GM11168 (cell line): ENCODE results near the gene MED27.
"Not testable (repeated sequence)": the region's sequence is repeated elsewhere in the genome, so short reads cannot be mapped to it uniquely, and the experiment has no call there.

Experiments
- in situ Hi-C: fragments of 300-500 bp; cut with MboI; formaldehyde crosslinking; loops from one replicate; pipeline ENCODE4 v1.12.0; 2022; ENCODE audit warnings: low sequenced_read_pairs; ENCODE audit not compliant: unreplicated experiment

The MED27 gene

DNA sequence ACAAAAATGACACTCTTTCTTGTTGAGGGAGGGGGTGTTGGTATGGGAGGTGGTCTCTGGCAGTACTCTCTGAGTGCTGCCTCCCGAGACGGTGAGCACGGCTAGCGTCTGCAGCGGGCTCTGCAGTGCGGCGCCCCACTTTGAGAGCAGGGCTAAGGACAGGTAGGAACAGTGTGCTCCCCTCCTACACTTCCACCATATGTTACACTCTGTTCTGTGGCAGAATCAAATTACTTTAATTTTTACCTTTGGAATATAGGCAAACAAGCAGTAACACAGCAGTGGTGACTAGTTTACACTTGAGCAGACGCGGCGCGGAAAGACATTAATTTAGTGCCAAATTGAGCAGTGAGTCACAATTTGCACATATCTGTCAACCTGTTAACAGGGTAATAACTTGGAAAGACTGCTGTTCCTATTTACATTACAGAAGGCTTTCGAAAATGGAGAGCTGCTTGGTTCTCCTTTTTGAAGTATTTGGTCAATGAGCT lies 136.3 kb downstream of the MED27 start:
- in situ Hi-C loops = no loop called here

DNA sequence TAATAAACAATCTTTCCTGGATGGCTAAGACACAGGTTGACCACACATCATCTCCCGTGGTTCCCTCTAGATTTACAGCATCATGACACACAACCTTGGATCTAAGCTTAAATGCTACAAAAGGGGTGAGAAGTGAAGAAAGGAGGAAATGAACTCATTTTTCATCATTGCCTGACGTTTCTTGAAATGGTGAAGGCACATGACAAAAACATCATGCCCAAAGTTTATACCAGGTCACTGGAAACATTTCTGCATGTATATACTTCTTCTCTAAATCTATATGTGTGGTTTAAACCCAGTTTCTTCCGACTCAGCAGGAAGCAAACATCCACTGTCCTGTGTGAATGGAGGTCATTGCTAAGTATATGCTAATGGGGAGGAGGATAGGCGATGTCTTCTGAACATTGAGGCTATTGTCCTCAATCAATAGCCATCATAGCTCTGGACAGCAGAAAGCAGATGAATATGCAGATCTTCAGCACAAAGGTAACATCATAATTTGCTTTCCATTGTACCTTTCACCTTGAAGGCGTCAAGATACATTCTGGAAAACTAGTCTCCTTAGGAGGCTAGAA lies 137.4 kb downstream of the MED27 start:
- in situ Hi-C loops = no loop called here

DNA sequence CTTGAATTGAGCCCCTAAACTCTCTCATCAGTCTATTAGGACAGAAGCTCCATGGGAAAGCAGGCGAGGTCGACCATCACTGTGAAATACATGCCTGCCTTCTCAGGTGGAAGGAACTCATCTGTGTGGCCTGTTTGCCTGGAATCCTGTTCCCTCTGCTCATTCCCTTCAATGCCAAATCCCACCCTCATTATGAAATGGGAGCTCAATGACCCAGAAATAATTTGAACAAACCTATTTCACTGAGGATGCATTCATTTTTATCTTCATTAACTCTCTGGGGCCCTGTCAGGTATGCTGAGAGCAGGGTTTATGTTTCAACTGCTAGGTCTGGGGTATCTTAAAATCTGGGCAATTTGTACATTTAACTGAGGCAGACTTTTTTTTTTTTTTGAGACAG lies 142.2 kb downstream of the MED27 start:
- in situ Hi-C loops = no loop called here

DNA sequence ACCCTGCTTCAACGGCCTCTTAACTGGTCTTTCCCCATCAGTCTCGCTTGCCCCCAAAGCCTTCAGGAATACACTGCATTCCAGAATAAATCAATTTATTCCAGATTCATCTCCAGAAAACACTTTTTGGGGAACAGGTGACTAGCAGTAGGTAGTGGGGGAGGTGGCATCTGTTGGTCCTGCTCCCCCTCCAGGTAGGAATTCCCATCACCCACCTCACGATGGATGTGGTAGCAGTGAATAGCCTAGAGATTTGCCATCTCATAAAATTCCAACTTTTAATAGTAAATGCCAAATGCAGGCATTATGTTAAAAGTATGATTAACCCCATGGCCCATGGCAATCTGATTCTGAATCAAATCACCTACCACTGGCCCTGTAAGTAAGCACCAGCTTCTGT lies 142.7 kb downstream of the MED27 start:
- in situ Hi-C loops = no loop called here

DNA sequence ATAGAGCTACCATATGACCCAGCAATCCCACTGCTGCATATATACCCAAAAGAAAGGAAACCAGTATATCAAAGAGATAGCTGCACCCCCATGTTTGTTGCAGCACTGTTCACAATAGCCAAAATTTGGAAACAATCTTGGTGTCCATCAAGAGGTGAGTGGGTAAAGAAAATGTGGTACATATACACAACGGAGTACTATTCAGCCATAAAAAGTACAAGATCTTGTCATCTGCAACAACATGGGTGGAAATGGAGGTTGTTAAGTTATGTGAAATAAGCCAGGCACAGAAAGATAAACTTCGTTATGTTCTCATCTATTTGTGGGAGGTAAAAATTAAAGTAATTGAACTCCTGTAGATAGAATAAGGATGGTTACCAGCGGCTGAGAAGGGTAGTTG lies 145.0 kb downstream of the MED27 start:
- in situ Hi-C loops = no loop called here

DNA sequence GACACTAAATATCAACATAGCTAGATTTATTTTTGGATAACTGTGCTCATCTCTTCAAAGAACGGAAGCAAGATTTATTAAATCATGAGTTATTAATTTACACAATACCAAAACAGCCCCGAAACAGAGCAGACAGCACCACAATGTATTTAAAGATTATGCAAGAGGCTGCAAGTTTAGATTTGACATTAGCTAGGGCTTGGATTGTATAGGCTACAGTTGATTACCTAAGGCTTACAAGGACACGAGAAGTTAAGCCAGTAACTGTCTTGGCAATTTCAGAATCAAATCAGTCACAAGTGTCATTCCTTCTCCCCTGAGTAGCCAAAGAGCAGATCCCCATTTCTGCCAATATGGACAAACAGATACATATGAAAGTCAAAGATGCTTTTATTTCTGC lies 152.6 kb downstream of the MED27 start:
- in situ Hi-C loops = no loop called here

DNA sequence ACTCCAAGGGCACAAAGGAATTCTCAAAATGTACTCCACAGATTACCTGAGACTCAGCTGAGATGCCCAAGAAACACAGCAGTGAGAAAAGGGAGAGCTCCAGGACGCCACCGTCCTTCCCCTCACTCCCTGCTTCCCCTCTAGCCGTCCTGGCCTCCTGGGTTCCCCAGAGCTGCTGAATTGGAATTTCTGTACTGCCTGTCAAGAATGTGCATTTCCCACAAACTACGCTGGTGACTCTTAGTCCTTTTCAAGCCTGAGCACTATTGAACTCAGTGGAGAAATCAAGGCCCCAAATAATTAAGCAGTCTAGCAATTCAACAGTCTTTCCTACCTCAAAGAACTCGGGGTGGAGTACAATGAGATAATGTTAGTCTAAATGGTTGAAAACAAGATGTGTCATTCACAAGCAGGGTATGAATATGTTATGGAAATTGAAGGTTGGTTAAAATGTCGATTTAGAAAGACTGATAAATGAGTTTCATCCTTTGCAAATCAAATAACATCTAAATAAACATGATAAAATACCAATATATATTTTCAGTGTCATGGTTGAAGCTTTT lies 153.2 kb downstream of the MED27 start:
- in situ Hi-C loops = no loop called here

DNA sequence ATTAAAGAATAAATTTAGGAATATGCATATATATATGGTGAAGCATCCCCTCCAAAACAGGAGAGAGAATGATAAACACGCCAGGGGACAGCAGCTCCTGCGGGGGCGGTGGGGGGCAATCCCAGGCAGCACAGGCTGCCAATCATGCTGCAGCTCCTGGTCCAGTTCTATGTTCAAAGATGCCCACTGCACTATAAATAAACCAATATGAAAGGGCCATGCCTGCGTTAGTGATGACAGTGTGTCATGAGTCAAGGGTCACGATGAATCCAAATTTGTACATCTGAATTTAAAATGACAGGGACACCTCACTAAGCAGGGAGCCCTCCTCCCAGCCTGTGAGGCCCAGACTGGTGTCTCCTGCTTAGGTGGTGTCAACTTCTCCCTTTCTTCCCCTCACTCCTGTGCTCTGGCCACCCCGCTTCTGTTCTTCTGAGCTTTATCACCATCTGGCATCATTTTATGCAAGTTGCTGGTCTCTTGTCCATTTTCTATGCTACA lies 153.9 kb downstream of the MED27 start:
- in situ Hi-C loops = no loop called here

DNA sequence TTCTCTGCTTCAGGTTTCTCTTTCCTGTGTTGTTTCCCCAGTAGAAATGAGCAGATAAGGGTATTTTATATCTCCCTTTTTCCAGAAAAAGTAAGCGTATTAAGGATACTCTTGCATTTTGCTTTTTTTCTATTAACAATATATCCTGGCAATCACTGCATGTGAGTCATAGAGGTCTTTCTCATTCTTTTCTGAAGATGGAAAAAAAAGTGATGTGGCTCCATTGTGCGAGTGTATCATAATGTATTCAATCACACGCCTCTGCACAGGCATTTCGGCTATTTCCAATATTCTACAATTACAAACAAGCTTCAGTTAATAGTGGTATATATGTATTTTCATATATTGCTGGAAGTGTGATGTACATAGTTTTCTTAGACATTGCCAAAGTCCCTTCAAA lies 155.9 kb downstream of the MED27 start:
- in situ Hi-C loops = no loop called here

DNA sequence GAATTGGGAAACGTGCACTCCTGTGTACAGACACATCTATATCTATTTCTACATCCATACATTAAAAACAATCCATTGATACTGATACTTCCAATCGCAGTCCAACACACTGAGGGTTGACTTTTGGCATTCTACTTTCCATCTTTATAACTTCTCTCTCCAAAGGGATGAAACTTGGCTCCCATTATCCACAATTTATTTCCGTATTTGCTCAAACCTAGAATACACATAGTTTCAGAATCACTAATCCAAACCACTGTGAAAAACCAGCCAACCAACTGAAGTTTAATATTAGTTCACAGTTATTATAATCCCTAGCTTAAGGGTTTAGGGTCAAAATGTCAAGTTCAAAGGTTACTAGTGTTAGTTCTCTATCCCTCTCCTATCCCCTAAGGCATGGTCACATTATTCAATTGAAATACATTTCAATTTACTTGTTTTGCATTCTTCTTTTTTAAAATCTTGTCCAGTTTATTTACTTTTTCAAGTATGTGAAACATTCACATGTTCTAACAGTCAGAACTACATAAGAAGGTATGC lies 156.5 kb downstream of the MED27 start:
- in situ Hi-C loops = no loop called here

DNA sequence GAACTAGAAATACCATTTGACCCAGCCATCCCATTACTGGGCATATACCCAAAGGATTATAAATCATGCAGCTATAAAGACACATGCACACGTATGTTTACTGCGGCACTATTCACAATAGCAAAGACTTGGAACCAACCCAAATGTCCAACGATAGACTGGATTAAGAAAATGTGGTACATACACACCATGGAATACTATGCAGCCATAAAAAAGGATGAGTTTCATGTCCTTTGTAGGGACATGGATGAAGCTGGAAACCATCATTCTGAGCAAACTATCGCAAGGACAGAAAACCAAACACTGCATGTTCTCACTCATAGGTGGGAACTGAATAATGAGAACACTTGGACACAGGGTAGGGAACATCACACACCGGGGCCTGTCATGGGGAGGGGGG lies 158.0 kb downstream of the MED27 start:
- in situ Hi-C loops = not testable (repeated sequence)

DNA sequence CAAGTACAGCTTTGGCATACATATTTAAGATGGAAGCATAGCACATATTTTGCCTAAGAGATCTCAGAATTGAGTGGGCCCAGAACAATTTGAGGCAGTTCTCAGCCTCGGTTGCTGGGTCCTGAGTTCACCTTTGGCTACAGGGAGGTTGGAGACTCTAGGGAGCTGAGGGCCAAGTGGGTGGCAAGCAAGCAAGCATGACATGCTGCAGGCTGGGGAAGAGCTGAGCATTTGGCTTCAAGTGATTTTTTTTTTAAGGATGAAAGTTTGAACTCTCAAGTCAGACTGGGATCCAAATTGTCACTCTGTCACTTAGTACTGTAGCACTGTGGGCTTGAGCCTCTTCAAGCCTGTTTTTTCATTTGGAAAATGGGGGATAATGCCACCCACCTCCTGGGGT lies 160.5 kb downstream of the MED27 start:
- in situ Hi-C loops = no loop called here

DNA sequence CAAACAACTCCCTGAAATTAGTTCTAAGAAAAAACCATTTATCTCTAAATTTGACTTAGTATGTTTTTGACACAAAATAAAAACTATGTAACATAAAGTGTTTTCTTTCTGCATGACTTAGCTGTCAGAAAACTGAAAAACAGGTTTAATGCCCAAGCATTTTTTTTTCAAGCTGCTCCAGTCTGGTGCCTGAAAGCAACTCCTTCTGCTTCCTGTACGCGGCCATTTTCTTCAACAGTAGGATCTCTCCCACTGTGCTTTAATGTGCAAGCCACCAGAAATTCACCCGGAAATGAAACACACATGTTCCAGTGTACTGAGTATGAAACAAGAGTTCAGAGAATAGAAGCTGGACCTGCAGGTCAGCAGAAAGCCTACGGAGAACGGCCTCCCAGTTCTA lies 161.2 kb downstream of the MED27 start:
- in situ Hi-C loops = no loop called here

DNA sequence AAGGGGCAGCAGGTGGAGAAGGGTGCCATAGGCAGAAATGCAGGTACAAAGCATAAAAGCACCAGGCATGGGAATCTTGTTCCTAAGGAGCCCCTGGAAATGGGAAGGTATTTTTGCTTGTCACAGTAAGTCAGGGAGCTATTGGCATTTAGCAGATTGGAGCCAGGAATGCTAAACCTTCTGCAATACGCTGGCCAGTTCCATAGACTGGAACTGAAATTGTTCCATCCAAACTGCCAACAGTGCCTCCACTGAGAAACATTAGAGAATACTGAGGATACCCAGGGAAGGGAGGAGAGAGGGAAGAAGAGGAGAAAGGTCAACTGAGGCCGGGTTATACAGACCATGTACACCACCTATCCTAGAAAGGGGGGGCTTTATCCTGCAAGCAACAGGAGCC lies 162.7 kb downstream of the MED27 start:
- in situ Hi-C loops = no loop called here

DNA sequence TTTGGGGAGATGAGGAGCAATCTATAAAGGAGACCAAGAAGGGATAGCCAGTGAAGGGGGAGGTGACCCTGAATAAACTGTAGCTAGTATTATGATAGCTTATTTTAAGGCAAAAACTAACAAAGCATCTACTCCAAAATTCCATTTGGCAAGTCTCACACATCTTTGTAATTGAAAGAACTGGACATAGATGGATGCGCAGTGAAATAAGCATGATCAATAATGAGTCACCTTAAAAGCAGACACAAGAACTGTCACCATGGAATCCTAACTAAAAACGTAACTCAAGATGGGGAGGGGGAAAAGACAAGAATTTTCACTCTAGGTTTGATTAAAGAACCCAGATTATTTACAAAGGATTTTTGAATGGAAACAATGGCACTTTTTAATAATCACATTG lies 164.5 kb downstream of the MED27 start:
- in situ Hi-C loops = no loop called here

DNA sequence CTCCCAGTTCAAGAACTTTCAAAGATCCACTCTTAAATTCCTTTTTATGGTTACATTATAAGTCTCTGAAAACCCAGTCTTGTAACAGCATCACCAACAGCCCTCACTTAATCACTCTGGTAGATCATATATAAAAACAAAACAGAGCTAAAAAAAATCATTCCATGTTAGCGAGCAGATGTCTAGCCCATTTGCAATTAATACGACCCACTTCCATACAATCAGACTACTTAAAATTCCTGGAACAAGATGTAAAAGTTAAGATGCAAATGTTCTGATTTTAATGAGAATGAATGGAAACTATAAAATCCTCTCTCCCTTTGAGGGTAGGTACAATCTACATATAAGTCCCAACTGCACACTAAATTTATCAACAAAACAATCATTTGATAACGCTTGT lies 167.0 kb downstream of the MED27 start:
- in situ Hi-C loops = no loop called here

DNA sequence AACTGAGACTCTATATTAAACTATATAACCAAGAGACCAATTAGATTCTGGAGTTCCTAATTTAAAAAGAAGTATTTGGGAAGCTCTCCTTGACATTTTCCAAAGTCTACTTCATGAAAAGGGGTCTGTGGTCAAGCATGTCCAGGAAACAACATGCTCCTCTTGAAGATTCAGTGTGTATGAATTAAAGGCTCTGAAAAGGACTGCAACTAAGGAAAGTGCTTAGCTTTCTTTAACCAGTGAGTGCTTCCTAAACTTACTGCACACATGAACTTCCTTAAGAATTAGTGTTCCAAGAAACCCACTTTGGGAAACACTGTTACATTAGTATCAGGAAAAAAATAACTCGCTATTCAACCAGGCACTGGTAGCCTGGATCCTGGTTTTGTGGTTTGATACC lies 167.6 kb downstream of the MED27 start:
- in situ Hi-C loops = no loop called here

DNA sequence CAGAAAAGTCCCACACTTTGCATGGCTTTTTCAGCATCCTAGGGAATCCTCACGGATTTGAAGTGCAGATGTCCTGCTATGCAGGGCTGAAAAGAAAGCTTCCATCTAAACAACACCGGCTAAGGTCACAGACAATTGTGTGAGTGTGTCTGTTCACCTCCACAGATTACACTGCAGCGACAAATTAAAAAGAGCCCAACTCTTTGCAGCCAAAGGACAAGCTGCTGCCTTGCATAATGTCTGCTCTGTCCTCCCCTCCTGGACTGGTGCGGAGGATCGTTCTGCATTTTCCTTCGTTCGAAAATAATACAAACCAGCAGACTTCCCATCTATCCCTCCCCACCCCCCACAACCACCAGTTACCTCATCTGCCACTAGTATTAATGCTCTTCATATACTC lies 169.1 kb downstream of the MED27 start:
- in situ Hi-C loops = no loop called here

DNA sequence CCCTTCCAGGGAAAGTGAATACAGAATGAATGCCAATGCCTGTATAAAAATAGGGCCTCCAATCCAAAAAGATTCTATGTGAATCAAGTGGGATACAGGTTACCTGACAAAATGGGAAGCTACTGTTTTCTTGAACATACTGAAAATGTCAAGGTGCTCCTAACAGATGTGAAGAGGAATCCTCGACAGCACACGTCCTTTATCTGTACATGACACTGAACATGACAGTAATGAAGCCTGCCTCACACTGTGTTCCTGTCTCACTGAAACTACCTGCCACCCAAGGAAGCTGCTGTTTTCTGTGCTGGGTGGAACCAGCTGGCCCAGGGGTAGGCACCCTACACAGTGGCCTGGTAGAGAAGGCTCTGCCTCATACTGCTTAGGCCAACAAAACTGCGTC lies 174.5 kb downstream of the MED27 start:
- in situ Hi-C loops = no loop called here

DNA sequence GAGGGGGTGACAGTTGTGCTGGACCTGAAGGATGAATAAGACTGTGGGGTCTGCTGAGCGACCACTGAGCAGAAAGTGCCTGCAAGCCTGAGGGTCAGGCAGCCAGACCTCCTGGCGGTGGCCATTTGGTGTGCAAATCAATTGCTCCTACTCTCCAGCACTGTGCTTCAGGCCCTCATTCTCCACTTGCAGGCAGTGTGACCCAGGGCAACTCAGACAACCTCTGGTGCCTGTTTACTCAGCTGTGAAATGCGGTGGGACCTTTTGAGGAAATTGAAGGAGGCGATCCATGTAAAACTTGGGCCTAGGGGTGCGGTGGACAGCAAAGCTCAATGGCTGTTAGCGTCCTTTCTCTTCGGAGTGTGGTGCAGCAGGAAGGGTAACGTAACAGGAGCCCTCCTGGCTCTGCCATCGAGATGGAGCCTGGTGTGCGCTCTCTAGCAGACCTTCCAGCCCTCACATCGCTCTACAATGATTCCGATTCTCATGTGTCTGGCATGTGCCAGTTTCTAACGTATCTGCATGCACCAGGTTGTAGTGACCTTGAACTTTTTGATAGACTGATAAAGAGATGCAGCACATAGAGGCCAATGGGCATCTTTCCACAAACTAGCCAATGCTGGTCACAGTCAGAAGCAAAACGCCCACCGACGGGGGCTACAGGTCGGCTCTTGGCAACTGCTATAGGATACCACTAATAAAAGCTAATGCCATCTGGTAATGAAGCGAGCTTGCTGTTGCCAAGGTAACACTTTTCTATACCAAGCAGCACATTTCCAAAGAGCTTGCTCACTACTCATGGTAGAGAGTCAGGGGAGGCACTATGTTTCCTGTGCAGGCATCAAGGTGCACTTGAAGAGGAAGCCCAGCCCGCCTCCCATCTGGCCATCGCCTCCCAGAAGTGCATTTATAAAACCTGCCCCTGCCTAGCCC lies 180.1 kb downstream of the MED27 start:
- in situ Hi-C loops = no loop called here

DNA sequence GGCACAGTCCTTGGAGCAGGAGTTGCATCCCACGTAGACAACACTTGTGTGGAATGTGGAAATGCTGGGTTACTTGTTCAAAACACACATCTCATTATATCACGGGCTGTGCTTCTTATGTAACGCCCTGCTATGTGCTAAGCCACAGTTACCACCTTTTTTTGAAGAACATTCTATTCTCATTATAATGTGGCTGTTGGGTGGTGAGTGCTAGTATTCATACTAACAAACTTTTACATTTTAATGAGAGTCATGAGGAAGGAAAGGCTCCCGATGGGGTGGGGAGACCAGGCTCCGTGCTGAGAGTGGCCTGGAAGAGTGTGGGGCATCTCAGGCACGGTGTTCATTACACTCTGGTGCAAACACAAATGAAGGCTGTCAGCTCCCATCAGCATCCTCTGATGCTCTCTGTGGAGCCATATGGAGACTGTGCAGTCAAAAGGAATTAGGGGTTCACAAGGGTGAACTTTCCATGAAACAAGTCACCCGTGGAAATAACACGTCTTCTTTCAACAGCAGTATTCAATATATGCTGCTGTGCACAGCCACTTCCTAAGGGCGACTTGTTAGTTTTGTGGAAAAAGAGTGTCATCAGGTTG lies 186.7 kb downstream of the MED27 start:
- in situ Hi-C loops = no loop called here
